A204.1 (cell line): ENCODE results near the gene TEX19.
A peak's percentile ranks its signal among the peaks of the same experiment; 100 is the strongest.

Experiments
- FAIRE-seq: peaks from 2 replicates; lab custom pipeline; 2012; peaks lifted over from hg19 to GRCh38; lab: Jason Lieb, UNC

The TEX19 gene

GRCh38 chr17:82321947-82322466 lies 37.0 kb upstream of the TEX19 start:
- no peak for FAIRE-seq

- no peak for FAIRE-seq
These were observed 36.3 kb upstream of the TEX19 start for GRCh38 chr17:82322526-82323453.

- no peak for FAIRE-seq
These were observed 35.4 kb upstream of the TEX19 start for GRCh38 chr17:82323514-82324234.

DNA sequence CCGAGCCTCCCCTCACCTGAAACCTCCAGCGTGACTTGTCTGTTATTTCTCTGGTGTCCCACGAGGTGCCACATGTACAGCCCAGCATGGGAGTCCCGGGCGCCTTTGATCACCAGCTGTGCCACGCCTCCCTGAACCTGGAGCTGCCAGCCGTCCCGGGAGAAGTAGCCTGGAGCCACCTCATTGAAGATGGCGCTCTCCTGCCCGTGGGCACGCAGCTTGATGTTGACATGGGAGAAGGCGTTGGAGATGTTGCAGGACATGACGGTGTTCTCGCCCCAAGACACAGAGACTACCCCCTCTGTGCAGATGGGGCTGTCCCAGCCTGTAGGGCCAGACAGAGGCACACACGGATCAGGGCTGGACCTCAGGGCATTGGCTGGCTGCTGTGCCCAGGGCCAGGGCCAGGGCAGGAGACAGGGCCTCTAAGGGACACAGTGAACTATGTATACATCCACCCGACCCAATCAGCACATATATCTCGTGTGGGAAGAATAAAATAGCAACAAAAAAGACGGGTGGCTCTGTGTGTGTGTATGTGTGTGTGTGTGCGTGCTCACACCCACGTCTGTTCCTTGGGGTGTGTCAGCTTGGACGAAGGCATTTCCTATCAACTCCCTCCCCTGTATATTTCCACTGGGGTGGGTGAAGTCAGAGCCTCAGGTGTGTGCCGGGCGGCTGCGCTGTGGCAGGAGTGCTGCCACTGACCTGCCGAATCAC lies 34.3 kb upstream of the TEX19 start:
- no peak for FAIRE-seq

GRCh38 chr17:82325286-82326180 lies 33.5 kb upstream of the TEX19 start:
- FAIRE-seq, result no peak

- no peak for FAIRE-seq
These were observed 31.8 kb upstream of the TEX19 start for GRCh38 chr17:82327289-82327688.

GRCh38 chr17:82327757-82328140 lies 31.3 kb upstream of the TEX19 start:
- FAIRE-seq, result no peak

DNA sequence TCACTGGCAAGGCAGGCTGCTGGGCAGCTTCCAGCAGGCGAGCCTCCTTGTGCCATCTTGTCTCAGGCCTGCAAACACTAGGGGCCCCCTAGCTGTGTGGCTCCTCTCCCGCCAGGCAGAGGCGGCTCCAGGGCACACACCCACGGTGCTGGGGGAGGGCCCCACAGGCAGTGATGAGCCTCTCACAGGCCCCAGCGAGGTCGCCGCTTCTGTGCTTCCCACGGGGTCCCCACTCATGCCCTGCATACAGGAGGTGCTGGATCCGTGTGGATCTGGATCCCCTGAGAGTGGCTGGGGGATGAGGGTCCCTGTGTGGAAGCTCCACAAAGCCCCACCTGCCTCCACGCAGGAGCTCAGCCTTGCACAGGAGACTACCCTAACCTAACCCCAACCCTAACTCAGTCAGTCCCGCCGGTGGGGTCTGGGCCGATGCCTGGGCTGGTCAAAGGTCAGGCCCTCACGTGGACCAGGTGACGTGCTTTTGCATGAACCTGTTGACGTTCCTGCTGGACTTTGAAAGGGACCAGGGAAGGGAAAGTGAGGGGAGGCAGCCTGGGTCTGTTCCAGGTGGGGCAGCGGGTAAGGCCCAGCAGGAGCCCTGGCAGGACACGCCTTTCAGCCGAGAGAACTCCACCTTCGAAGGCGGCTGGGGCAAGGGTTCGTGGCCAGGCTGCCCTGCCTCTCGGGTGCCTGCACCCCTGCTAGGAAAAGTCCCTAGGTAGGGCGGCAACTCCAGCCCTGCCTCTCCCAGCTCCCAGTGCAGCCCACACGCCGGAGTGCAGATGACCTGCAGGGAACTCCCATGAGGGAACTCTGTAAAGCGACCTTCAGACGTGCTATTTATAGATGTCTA lies 30.7 kb upstream of the TEX19 start:
- FAIRE-seq, result no peak

- no peak for FAIRE-seq
These were observed 30.0 kb upstream of the TEX19 start for GRCh38 chr17:82328994-82329507.

DNA sequence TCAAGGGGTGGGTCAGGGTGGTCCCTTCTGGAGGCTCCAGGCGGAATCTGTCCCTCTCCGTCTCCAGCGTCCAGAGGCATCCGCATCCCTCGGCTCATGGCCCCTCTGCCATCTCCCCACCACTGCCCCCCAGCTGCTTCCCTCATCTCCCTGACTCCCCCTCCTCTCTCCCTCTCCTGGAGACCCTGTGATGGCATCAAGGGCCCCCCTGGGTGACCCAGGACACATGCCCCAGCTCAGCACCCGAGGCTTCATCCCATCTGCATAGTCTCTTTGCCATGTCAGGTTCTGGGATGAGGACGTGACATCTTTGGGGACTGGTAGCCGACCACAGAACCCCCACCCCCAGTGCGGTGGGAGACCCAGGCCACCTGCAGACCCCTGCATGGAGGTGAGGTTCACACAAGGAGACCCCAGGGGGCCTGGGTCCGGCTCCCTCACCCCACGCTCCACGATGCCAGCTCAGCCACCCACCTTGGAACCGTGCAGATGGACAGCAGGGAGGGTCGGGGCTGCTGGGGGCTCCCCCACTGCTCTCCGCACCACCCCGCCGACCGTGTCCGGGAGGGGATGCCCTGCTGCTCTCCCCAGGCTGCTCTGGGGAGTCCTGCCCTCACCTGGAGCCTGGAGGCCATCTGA lies 29.2 kb upstream of the TEX19 start:
- no peak for FAIRE-seq

GRCh38 chr17:82330322-82331239 lies 28.5 kb upstream of the TEX19 start:
- FAIRE-seq, result no peak

- no peak for FAIRE-seq
These were observed 27.6 kb upstream of the TEX19 start for GRCh38 chr17:82331345-82331939.

- FAIRE-seq, result no peak
These were observed 26.3 kb upstream of the TEX19 start for GRCh38 chr17:82332669-82333278.

DNA sequence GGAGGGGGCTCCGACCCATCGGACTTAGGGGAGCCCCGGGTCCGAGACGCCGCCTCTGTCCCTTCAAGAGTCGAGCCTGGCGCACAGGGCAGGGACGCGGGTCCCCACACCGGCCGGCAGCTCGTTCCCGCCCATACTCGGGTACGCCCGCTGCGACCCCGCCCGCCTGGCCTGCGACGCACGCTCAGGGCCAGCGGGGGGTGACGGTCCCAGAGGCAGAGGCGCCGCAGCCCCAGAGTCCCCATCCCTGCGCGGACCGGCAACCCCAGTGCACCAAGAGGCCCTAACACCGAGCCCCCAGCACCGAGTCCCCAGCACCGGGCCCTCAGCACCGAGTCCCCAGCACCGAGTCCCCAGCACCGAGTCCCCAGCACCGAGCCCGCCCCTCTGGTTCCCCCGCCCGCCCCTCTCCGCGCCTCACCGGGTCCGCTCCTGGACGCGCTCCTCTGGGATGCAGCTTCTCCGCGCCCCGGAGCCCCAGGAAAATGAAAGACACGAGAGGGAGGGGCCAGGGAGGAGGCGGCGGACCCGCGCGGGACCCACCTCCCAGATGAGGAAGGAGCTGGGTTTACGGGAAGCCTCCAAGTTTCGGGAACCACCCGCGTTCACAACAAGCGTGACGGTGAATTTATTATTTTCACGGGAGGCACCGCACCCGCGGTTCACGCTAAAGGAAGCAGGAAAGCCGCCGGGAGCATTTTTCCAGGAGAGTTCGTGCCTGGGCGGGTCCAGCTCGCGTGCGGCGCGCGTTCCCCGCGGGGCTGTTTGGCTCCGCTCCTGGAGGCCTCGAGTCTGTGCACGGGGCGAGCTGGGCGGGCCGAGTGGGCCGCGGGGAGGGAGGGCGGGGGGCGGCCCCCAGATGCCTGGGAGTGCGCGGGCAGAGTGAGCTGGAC lies 25.5 kb upstream of the TEX19 start, which contains the start of gene SECTM1:
TSS of gene SECTM1 (minus strand) at position 488 of the 893 bp plus-strand sequence. CDS start 6,526 bp downstream, outside the sequence.
- FAIRE-seq, result no peak

- no peak for FAIRE-seq
These were observed 24.8 kb upstream of the TEX19 start for GRCh38 chr17:82334204-82334621.

DNA sequence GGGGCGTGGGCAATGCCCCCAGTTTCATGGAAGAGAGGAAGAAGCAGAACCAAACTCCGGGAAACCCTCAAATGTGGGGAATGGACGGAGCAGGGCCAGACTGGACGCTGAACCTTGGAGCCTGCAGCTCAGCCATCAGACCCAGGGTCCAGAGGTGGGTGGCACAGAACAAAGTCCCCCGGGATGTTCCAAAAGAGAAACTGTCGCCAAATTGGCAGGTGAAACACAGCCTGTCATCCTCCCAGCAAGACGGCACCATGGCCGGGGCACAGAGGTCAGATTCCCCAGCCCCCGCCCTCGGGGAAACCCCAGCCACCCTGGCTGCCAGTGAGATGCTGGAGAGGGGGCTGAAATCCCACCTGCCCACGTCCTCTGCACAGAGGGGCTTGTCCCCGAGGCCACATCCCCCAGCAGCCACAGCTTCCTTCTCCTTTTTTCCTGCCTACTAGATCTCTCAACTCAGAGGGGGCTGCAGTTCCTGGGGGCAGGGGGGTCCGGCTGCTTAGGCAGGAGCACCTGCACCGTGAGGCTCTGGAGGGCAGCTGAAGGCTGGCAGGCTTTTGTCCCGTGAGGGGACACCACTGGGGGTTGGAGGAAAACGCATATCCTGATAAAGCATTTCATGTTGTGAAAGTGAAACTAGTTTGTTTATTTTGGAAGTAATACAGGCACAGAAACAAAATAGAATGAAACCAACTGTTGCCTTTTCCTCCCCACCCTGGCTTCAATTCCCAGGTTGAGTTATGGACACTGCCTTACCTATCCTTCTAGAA lies 24.2 kb upstream of the TEX19 start:
- FAIRE-seq, result peak; percentile 68
